CD4-positive, alpha-beta T cell (primary cell): Measurements from ENCODE around the gene ZCCHC7. TPM values are rescaled to one million over a fixed set of nuclear protein-coding genes. Genes with fewer than 3 reads are reported as not detected.

Experiments
- ATAC-seq: fragments of 200-7000 bp; cut with Tn5 transposase; one replicate; pipeline ENCODE4 v1.10.0; 2022; ENCODE audit warnings: mild to moderate bottlenecking; ENCODE audit not compliant: poor library complexity
- CTCF ChIA-PET: fragments of 350-600 bp; sonication (Branson Sonifier 250); formaldehyde crosslinking; loops from one replicate; lab custom pipeline; 2021; ENCODE audit warnings: antibody characterized with exemption, inconsistent platforms; lab: Charles Lee
- POLR2A ChIA-PET: fragments of 350-600 bp; sonication (Branson Sonifier 250); formaldehyde crosslinking; loops from one replicate; lab custom pipeline; 2021; ENCODE audit warnings: antibody characterized with exemption, inconsistent platforms; lab: Charles Lee
- DNase-seq, 14 experiments: peaks; one replicate each; pipeline ENCODE4 v3.0.0-alpha.2; 2013 to 2020; ENCODE audit warnings: mixed read lengths in 2 of 14
- H3K27ac ChIP-seq, 2 donors: one replicate each; pipeline versions ENCODE4 v1.5.1 to v1.7.0; 2013; ENCODE audit warnings: low read length in 2 of 2, low read depth in 1 of 2, mild to moderate bottlenecking in 1 of 2
- H3K27me3 ChIP-seq, 2 experiments: 1 replicate in 1 of 2; 2 replicates in 1 of 2; pipeline versions ENCODE4 v1.6.1 to v1.7.0; 2013; ENCODE audit warnings: low read length in 2 of 2, control low read depth in 1 of 2, mild to moderate bottlenecking in 1 of 2, moderate library complexity in 1 of 2; ENCODE audit not compliant: insufficient read depth in 2 of 2, control insufficient read depth in 1 of 2
- H3K36me3 ChIP-seq: one replicate; pipeline ENCODE4 v1.6.1; 2013; ENCODE audit warnings: low read length, control low read depth; ENCODE audit not compliant: insufficient read depth
- H3K4me1 ChIP-seq: one replicate; pipeline ENCODE4 v1.6.1; 2013; ENCODE audit warnings: low read length, control low read depth; ENCODE audit not compliant: insufficient read depth
- H3K4me3 ChIP-seq: one replicate; pipeline ENCODE4 v1.5.1; 2013; ENCODE audit warnings: mild to moderate bottlenecking, low read length, moderate library complexity
- H3K9me3 ChIP-seq, 2 experiments: 1 replicate in 1 of 2; 2 replicates in 1 of 2; pipeline versions ENCODE4 v1.6.1 to v1.7.0; 2013; ENCODE audit warnings: low read length in 2 of 2, mild to moderate bottlenecking in 2 of 2, control low read depth in 1 of 2, moderate library complexity in 1 of 2; ENCODE audit not compliant: control insufficient read depth in 1 of 2, insufficient read depth in 1 of 2
- H3K27ac Mint-ChIP-seq: one replicate; pipeline ENCODE4 v1.8.0; 2020; ENCODE audit warnings: mixed read lengths
- H3K27me3 Mint-ChIP-seq: one replicate; pipeline ENCODE4 v1.8.0; 2021; ENCODE audit warnings: mixed read lengths
- H3K36me3 Mint-ChIP-seq: one replicate; pipeline ENCODE4 v1.8.0; 2021; ENCODE audit warnings: low read depth, mixed read lengths
- H3K4me1 Mint-ChIP-seq: one replicate; pipeline ENCODE4 v1.8.0; 2021; ENCODE audit warnings: low read depth, mixed read lengths
- H3K4me3 Mint-ChIP-seq: one replicate; pipeline ENCODE4 v1.8.0; 2020; ENCODE audit warnings: mild to moderate bottlenecking, mixed read lengths
- H3K9me3 Mint-ChIP-seq: one replicate; pipeline ENCODE4 v1.8.0; 2020; ENCODE audit warnings: mixed read lengths
- CTCF ChIP-seq: fragments of 200-600 bp; IDR thresholded peaks from one replicate; pipeline ENCODE4 v1.8.0; 2022; ENCODE audit warnings: antibody characterized with exemption, mild to moderate bottlenecking
- intact Hi-C, 2 experiments: fragments of 100-400 bp; cut with DNase I in 1 of 2; cut with micrococcal nuclease in 1 of 2; formaldehyde crosslinking; loops; one replicate each; pipeline versions ENCODE4 v1.15.1 to v1.9.0; 2023 to 2025; cut with DNase I, micrococcal nuclease
- total RNA-seq, 174 experiments: library from RNA in 2 of 174; stranded (reverse) in 2 of 174; gene quantifications; one replicate each; pipeline ENCODE4 v1.2.3 and lab custom pipeline; 2021 to 2026

The ZCCHC7 gene
- total RNA-seq, 2 experiments from 2014 or later = 40.7 to 41.0 TPM

- Histone ChIP-seq H3K4me3 (no peak overlapping the region), H3K9me3 (no peaks in the 10 kb centered on the region), H3K27ac (no peak overlapping the region), H3K27me3 (no peaks in the 10 kb centered on the region), H3K36me3 (no peaks in the 10 kb centered on the region), H3K4me1 (no peaks in the 10 kb centered on the region)
- Mint-ChIP-seq H3K27ac (no peak overlapping the region), H3K4me3 (no peak overlapping the region), H3K9me3 (no peaks in the 10 kb centered on the region), H3K27me3 (no peaks in the 10 kb centered on the region), H3K36me3 (peaks cover 19% of the 10 kb centered on the region), H3K4me1 (peaks cover 38% of the 10 kb centered on the region)
- DNase-seq = no peak
- intact Hi-C loops = no loop called here
- no peak for TF ChIP-seq CTCF
- no peak for ATAC-seq
- ChIA-PET CTCF (no interaction called here), POLR2A (no interaction called here)
These were observed 121.0 kb downstream of the ZCCHC7 start for GRCh38 chr9:37241340-37241739.

- Mint-ChIP-seq H3K27me3 (no peaks in the 10 kb centered on the region), H3K9me3 (no peaks in the 10 kb centered on the region), H3K27ac (no peak overlapping the region), H3K36me3 (peaks cover 14% of the 10 kb centered on the region), H3K4me3 (no peak overlapping the region), H3K4me1 (peaks cover 33% of the 10 kb centered on the region)
- no peak overlapping the region for H3K27ac ChIP-seq
- ChIA-PET CTCF (no interaction called here), POLR2A (no interaction called here)
- ATAC-seq (no peak), DNase-seq (no peak)
- no peaks in the 10 kb centered on the region for H3K36me3 ChIP-seq
- no peaks in the 10 kb centered on the region for H3K9me3 ChIP-seq
- no peak overlapping the region for H3K4me3 ChIP-seq
- no peak for TF ChIP-seq CTCF
- H3K4me1 ChIP-seq = no peaks in the 10 kb centered on the region
- intact Hi-C loops = no loop called here
- H3K27me3 ChIP-seq = no peaks in the 10 kb centered on the region
These were observed 121.7 kb downstream of the ZCCHC7 start for GRCh38 chr9:37242089-37242488.

- ATAC-seq = no peak
- no peak for TF ChIP-seq CTCF
These were observed 123.4 kb downstream of the ZCCHC7 start for GRCh38 chr9:37243588-37244345.

More at GRCh38 chr9:37243588-37244345, 123.4 kb downstream of the ZCCHC7 start:
- H3K36me3 Mint-ChIP-seq = peaks cover 8% of the 10 kb centered on the region
- H3K36me3 ChIP-seq = peaks cover under 1% of the 10 kb centered on the region
- intact Hi-C loops = no loop called here
- no peaks in the 10 kb centered on the region for H3K9me3 ChIP-seq
- no peak overlapping the region for H3K4me3 ChIP-seq
- peaks cover 18% of the 10 kb centered on the region for H3K4me1 Mint-ChIP-seq
- no peak overlapping the region for H3K4me3 Mint-ChIP-seq
- ChIA-PET POLR2A (no interaction called here), CTCF (interaction anchor here (0.7 kb wide), 1 partner anchor 354 kb away, joined by 4 read pairs; no protein-coding TSS in a partner anchor)
- no peaks in the 10 kb centered on the region for H3K4me1 ChIP-seq
- H3K9me3 Mint-ChIP-seq = no peaks in the 10 kb centered on the region
- no peaks in the 10 kb centered on the region for H3K27me3 ChIP-seq
- H3K27me3 Mint-ChIP-seq = no peaks in the 10 kb centered on the region
- DNase-seq = no peak
- H3K27ac Mint-ChIP-seq = no peak overlapping the region
- no peak overlapping the region for H3K27ac ChIP-seq
